Measurements from ENCODE around the gene FITM1.

Gene FITM1

GRCh38 chr14:24137529-24138395 is 7.3 kb downstream of the FITM1 start:
- Histone ChIP-seq H3K27me3 (replicated peaks; ENCODE audit: insufficient read depth, low read length) (no peaks in the 10 kb centered on the region), H3K36me3 (replicated peaks; ENCODE audit: insufficient read depth, low read length) (0 out of 2 replicates have a peak, but pooled peaks cover 2% of the 10 kb centered on the region), H3K9me3 (replicated peaks; ENCODE audit: insufficient read depth, low read length) (no peaks in the 10 kb centered on the region), H3K27ac (ENCODE audit: low read length) (no peak overlapping the region), H3F3A (ENCODE audit: insufficient read depth, low read length) (peaks cover 8% of the 10 kb centered on the region), H3K4me2 (ENCODE audit: low read depth, low read length) (peak overlapping the region; percentile 76; the same call in 1 of the 2 replicates), H3K9ac (ENCODE audit: low read length) (no peak overlapping the region), H3K9me2 (replicated peaks; ENCODE audit: insufficient read depth, low read length) (no peaks in the 10 kb centered on the region), H3K4me1 (ENCODE audit: low read length) (peaks cover 11% of the 10 kb centered on the region; the same call in 1 of the 2 replicates), H4K20me1 (ENCODE audit: insufficient read depth, low read length) (no peaks in the 10 kb centered on the region), H3K79me2 (ENCODE audit: low read length) (peaks cover 43% of the 10 kb centered on the region), H2AFZ (ENCODE audit: low read length) (no peak overlapping the region), H3K4me3 (ENCODE audit: low read length) (no peak overlapping the region)
- TF ChIP-seq EZH2 (optimal IDR thresholded peaks at IDR 0.05; ENCODE audit: low read depth, low read length) (no peak), CTCF (IDR thresholded peaks at IDR 0.05; ENCODE audit: low read length) (no peak), EZH2phosphoT487 (IDR thresholded peaks at IDR 0.05; ENCODE audit: low read length) (no peak)
- no peak for DNase-seq

GRCh38 chr14:24138396-24139271 is 8.2 kb downstream of the FITM1 start:
- no peaks in the 10 kb centered on the region for H4K20me1 ChIP-seq (ENCODE audit: insufficient read depth, low read length)
- H3K27ac ChIP-seq (ENCODE audit: low read length), result no peak overlapping the region
- no peak overlapping the region for H3K9ac ChIP-seq (ENCODE audit: low read length)
- no peak for TF ChIP-seq EZH2phosphoT487 (IDR thresholded peaks at IDR 0.05; ENCODE audit: low read length)
- no peak for TF ChIP-seq CTCF (IDR thresholded peaks at IDR 0.05; ENCODE audit: low read length)
- no peak for TF ChIP-seq EZH2 (optimal IDR thresholded peaks at IDR 0.05; ENCODE audit: low read depth, low read length)
- peaks cover 43% of the 10 kb centered on the region for H3K79me2 ChIP-seq (ENCODE audit: low read length)
- peaks cover 8% of the 10 kb centered on the region for H3F3A ChIP-seq (ENCODE audit: insufficient read depth, low read length)
- H2AFZ ChIP-seq (ENCODE audit: low read length), result no peak overlapping the region
- H3K9me2 ChIP-seq (replicated peaks; ENCODE audit: insufficient read depth, low read length), result no peaks in the 10 kb centered on the region
- DNase-seq, result no peak
- 0 out of 2 replicates have a peak, but pooled peaks cover 2% of the 10 kb centered on the region for H3K36me3 ChIP-seq (replicated peaks; ENCODE audit: insufficient read depth, low read length)
- no peak overlapping the region for H3K4me2 ChIP-seq (ENCODE audit: low read depth, low read length)
- H3K4me3 ChIP-seq (ENCODE audit: low read length), result no peak overlapping the region
- H3K9me3 ChIP-seq (replicated peaks; ENCODE audit: insufficient read depth, low read length), result no peaks in the 10 kb centered on the region
- peaks cover 11% of the 10 kb centered on the region; the same call in 1 of the 2 replicates for H3K4me1 ChIP-seq (ENCODE audit: low read length)
- H3K27me3 ChIP-seq (replicated peaks; ENCODE audit: insufficient read depth, low read length), result no peaks in the 10 kb centered on the region

- H3K27ac ChIP-seq (ENCODE audit: low read length), result no peak overlapping the region
- H2AFZ ChIP-seq (ENCODE audit: low read length), result no peak overlapping the region
- H3K9ac ChIP-seq (ENCODE audit: low read length), result no peak overlapping the region
- H3K36me3 ChIP-seq (replicated peaks; ENCODE audit: insufficient read depth, low read length), result 0 out of 2 replicates have a peak, but pooled peaks cover 2% of the 10 kb centered on the region
- peaks cover 50% of the 10 kb centered on the region for H3K79me2 ChIP-seq (ENCODE audit: low read length)
- H3K4me1 ChIP-seq (ENCODE audit: low read length), result peaks cover 11% of the 10 kb centered on the region; the same call in 1 of the 2 replicates
- H3K9me2 ChIP-seq (replicated peaks; ENCODE audit: insufficient read depth, low read length), result no peaks in the 10 kb centered on the region
- DNase-seq, result no peak
- no peaks in the 10 kb centered on the region for H3K9me3 ChIP-seq (replicated peaks; ENCODE audit: insufficient read depth, low read length)
- H3F3A ChIP-seq (ENCODE audit: insufficient read depth, low read length), result peaks cover 8% of the 10 kb centered on the region
- H3K4me3 ChIP-seq (ENCODE audit: low read length), result no peak overlapping the region
- H3K4me2 ChIP-seq (ENCODE audit: low read depth, low read length), result peak overlapping the region; percentile 47
- H4K20me1 ChIP-seq (ENCODE audit: insufficient read depth, low read length), result no peaks in the 10 kb centered on the region
- TF ChIP-seq EZH2phosphoT487 (IDR thresholded peaks at IDR 0.05; ENCODE audit: low read length) (no peak), EZH2 (optimal IDR thresholded peaks at IDR 0.05; ENCODE audit: low read depth, low read length) (no peak), CTCF (IDR thresholded peaks at IDR 0.05; ENCODE audit: low read length) (0 out of 2 replicates have a peak, but pooled peaks have one; percentile 12)
- H3K27me3 ChIP-seq (replicated peaks; ENCODE audit: insufficient read depth, low read length), result no peaks in the 10 kb centered on the region
Measured at GRCh38 chr14:24139272-24139934, 8.9 kb downstream of the FITM1 start.
